Progenitor cell of endocrine pancreas (in vitro differentiated cells): ENCODE measurements around the gene ENTPD6. TPM values are rescaled to one million over a fixed set of nuclear protein-coding genes. Genes with fewer than 3 reads are reported as not detected.

Source experiments
- DNase-seq: peaks from one replicate; pipeline ENCODE4 v3.0.0; 2021; ENCODE audit warnings: low spot score; ENCODE audit not compliant: unreplicated experiment
- H3K27ac Mint-ChIP-seq: 2 replicates; pipeline ENCODE4 v1.8.0; 2021; ENCODE audit warnings: mild to moderate bottlenecking, moderate library complexity, mixed read lengths
- H3K27me3 Mint-ChIP-seq: 2 replicates; pipeline ENCODE4 v1.8.0; 2021; ENCODE audit warnings: mixed read lengths
- H3K36me3 Mint-ChIP-seq: 2 replicates; pipeline ENCODE4 v1.8.0; 2022; ENCODE audit warnings: mixed read lengths; ENCODE audit not compliant: insufficient read depth
- H3K4me1 Mint-ChIP-seq: 2 replicates; pipeline ENCODE4 v1.8.0; 2021; ENCODE audit warnings: low read depth, mixed read lengths
- H3K4me3 Mint-ChIP-seq: 2 replicates; pipeline ENCODE4 v1.8.0; 2021; ENCODE audit warnings: low read depth, mild to moderate bottlenecking, moderate library complexity, mixed read lengths
- H3K9me3 Mint-ChIP-seq: 2 replicates; pipeline ENCODE4 v1.8.0; 2021; ENCODE audit warnings: low read depth, mixed read lengths
- total RNA-seq: library from RNA; stranded (reverse); gene quantifications from 2 replicates; pipeline ENCODE4 v1.2.1, GENCODE V29; 2021
- TF ChIP-seq, protein P1 (sequence below): fragments of 200-600 bp; sonication (generic); IDR thresholded peaks from one replicate; pipeline ENCODE4 v1.5.0; 2021; ENCODE audit warnings: antibody characterized with exemption, mild to moderate bottlenecking; ENCODE audit not compliant: unreplicated experiment

ENTPD6 gene
- total RNA-seq, 1 donor from 2014 or later, result 85.1 TPM

DNA sequence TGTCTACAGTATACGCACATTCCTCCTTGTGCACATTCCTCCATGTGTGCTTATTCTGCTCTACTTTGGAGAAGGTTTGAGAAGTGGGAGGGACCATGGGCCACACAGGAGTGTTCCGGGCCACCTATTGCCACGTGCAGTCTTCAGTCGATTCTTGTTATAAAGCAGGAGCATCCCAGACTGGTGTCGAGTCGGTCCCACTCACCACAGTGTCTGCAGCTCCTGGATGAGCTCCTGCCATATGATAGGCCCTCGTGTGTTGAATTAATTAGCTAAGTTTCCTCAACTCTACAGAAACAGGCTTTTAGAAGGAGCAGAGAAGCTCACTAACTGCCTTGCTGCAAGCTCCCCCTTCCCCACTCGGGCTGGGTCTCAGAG lies 22.6 kb downstream of the ENTPD6 start:
- H3K36me3 Mint-ChIP-seq, result peaks cover 7% of the 10 kb centered on the region
- peaks cover 1% of the 10 kb centered on the region for H3K4me1 Mint-ChIP-seq
- TF ChIP-seq, protein P1, sequence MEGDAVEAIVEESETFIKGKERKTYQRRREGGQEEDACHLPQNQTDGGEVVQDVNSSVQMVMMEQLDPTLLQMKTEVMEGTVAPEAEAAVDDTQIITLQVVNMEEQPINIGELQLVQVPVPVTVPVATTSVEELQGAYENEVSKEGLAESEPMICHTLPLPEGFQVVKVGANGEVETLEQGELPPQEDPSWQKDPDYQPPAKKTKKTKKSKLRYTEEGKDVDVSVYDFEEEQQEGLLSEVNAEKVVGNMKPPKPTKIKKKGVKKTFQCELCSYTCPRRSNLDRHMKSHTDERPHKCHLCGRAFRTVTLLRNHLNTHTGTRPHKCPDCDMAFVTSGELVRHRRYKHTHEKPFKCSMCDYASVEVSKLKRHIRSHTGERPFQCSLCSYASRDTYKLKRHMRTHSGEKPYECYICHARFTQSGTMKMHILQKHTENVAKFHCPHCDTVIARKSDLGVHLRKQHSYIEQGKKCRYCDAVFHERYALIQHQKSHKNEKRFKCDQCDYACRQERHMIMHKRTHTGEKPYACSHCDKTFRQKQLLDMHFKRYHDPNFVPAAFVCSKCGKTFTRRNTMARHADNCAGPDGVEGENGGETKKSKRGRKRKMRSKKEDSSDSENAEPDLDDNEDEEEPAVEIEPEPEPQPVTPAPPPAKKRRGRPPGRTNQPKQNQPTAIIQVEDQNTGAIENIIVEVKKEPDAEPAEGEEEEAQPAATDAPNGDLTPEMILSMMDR, result no peak
- H3K4me3 Mint-ChIP-seq, result no peak overlapping the region
- H3K9me3 Mint-ChIP-seq, result no peaks in the 10 kb centered on the region
- DNase-seq, result no peak
- no peaks in the 10 kb centered on the region for H3K27me3 Mint-ChIP-seq
- no peak overlapping the region for H3K27ac Mint-ChIP-seq

DNA sequence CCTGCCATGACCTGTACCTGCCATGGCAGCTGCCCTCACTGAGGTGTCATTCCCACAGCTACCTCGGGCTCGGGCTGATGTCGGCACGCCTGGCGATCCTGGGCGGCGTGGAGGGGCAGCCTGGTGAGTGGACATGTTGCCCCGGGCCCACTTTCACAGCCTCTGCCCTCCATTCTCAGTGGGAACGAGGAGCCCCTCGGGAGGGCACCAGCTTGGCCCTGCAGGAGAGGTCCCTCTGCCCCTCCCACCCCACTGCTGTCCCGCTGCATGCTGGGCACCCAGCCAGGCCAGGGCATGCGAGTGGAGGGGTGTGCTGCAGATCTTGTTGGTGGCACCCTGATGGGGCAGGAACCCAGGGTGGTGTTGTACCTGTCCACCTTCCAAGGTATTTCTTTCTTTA lies 23.0 kb downstream of the ENTPD6 start:
- H3K27ac Mint-ChIP-seq, result no peak overlapping the region

DNA sequence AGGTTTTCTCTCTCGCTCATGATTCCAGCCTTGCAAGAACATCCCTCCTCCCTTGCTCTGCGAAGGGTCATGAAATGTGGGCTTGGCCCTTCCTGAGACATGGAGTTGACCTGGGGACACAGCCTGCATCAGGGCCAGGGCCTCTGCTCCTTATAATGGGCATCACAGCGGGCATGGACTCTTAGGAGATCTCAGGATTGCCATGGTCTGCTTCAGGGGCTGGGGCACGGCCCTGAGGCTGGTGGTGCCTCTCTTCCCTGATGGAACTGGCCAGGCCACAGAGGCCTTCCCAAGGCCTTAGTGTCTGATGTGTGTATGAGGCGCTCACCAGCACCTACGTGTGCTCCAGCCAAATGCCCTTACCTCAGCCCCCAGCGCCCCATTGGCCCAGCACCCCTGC lies 23.9 kb downstream of the ENTPD6 start:
- Mint-ChIP-seq H3K4me1 (peaks cover 3% of the 10 kb centered on the region), H3K36me3 (peaks cover 7% of the 10 kb centered on the region), H3K27ac (no peak overlapping the region), H3K4me3 (no peak overlapping the region), H3K9me3 (no peaks in the 10 kb centered on the region), H3K27me3 (no peaks in the 10 kb centered on the region)
- TF ChIP-seq, protein P1, result no peak
- DNase-seq, result no peak

More for the DNA sequence above, 23.0 kb downstream of the ENTPD6 start:
- Mint-ChIP-seq H3K4me1 (peaks cover 3% of the 10 kb centered on the region), H3K36me3 (peaks cover 7% of the 10 kb centered on the region), H3K27me3 (no peaks in the 10 kb centered on the region), H3K4me3 (no peak overlapping the region), H3K9me3 (no peaks in the 10 kb centered on the region)
- no peak for DNase-seq
- TF ChIP-seq, protein P1, result no peak

DNA sequence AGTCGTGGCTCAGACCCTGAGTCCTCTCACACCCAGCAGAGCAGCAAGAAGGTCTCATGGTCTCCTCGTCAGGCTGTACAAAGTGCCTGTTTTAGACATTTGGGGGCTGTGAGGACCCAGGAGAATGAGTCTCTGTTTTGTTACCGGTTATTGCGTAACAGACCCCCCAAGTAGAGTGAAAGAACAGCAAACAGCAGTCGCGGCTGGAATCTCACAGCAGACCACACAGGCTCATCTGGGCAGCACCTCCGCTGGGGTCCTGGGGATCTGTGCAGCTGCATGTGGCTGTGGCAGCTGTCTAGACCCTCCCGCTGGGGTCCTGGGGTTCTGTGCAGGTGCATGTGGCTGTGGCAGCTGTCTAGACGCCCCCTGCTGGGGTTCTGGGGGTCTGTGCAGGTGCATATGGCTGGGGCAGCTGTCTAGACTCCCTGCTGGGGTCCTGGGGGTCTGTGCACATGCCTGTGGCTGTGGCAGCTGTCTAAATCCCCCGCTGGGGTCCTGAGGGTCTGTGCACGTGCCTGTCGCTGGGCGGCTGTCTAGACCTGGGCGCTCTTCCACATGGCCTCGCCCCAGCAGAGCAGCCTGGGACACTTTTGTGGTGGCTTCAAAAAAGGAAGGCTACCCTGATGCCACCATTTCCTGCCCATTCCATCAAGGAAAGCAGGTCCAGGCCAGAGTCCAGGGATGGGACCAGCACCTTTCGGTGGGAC lies 24.7 kb downstream of the ENTPD6 start:
- no peak for DNase-seq
- no peak overlapping the region for H3K27ac Mint-ChIP-seq
- peaks cover 7% of the 10 kb centered on the region for H3K36me3 Mint-ChIP-seq
- peaks cover 3% of the 10 kb centered on the region for H3K4me1 Mint-ChIP-seq
- H3K27me3 Mint-ChIP-seq, result no peaks in the 10 kb centered on the region
- TF ChIP-seq, protein P1, result peak; percentile 51
- no peaks in the 10 kb centered on the region for H3K9me3 Mint-ChIP-seq
- H3K4me3 Mint-ChIP-seq, result no peak overlapping the region

DNA sequence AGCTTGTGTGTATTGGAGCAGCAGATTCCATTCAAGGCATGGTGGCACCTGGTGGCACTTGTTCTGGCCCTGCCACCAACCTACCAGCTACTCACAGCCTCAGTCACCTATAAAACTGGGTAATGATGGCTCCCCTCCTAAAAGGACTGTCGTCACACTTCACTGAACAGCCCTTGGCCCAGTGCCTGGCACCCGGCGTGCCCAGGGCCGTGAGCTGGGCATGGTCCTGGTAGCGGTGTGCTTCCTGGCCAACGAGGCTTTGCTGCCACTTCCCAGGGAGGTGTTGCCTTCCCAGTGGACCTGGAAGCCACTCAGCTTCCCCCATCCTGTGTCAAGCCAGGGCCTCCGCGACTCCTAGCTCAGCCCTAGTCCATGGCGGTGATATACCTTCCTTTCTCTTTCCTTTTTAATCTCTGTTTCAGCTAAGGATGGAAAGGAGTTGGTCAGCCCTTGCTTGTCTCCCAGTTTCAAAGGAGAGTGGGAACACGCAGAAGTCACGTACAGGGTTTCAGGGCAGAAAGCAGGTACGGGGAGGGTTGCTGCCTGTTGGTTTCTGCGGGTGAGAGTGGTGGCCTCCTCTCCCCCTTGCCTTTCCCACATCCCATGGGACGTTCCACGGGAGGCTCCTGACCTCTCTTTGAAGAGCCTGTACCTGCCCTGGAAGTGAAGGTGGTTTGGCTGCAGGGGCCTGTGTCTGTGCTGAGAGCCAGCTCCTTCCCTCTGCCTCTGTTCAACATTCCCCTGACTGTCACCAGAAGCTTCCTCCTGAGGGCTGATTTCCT lies 25.5 kb downstream of the ENTPD6 start:
- H3K9me3 Mint-ChIP-seq, result no peaks in the 10 kb centered on the region
- H3K36me3 Mint-ChIP-seq, result peaks cover 5% of the 10 kb centered on the region
- peaks cover 3% of the 10 kb centered on the region for H3K4me1 Mint-ChIP-seq
- no peak for DNase-seq
- no peaks in the 10 kb centered on the region for H3K27me3 Mint-ChIP-seq
- TF ChIP-seq, protein P1, result no peak
- no peak overlapping the region for H3K4me3 Mint-ChIP-seq
- no peak overlapping the region for H3K27ac Mint-ChIP-seq
